ENCODE data around the gene ATXN7L3.

ATXN7L3 gene

DNA sequence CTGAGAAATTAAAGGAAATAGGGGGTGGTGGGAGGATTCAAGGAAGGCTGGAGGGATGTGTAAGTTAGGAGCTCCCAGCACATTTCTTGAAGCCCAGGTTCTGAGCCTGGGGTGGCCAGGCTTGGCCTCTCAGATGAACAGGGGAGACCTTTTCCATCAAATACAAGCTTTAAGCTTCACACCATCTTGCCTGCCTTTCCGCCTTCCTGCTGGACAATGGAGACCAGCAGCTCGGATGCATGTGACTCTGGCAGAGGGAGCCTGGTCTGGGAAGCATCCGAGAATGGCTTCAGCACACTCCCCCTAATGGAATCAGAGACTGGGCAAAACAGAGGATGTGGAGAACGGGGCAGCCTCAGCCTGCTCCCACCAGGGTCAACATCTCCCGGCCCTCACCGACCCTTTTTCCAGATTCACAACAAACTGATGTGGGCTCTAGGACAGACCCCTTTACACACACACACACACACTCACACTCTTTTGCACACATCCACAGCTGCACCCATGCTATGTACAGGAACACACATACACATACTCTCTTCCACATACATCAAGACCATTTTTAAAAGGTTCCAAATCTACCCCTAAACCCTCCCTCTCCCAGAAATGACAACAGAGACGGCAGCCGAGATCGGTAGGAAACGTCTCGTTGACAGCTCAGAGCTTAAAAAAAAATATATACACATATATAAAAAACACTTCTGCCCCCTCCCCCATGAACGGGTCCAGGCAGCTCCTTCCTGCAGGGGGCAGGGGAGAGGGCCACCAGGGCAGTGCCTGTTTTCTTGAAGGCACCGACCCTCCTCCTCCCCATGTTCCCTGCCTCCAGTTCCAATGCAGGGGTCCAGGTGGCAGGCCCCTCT, 6.5 kb upstream of the ATXN7L3 start:
- peak; percentile 48 for TF ChIP-seq CTCF (conservative IDR thresholded peaks at IDR 0.05; ENCODE audit: low read depth, low read length)
- no peak overlapping the region for H3K4me3 ChIP-seq (ENCODE audit: low read length)
- no peak for DNase-seq (ENCODE audit: low read depth)

DNA sequence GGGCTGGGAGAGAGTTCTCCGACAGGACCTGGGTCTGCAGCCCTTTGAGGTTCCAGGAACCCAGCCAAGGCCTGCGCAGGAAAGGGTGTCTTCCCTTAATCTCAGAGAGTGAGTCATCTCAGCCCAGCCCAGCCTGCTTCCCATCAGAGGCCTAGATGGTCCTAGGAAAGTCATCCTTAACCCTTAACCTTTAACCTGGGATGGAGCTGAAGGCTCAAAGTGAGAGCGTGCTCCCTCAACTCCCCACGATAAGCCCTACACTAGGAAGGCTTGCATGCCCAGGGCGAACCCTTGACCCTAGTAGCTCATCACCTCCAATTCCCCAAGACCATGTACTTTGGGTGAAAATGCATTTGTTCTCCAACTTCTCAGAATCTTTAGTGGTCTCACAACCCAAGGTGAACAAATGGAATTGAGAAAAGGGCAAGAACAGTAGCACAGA, 4.8 kb upstream of the ATXN7L3 start:
- DNase-seq (ENCODE audit: low read depth) = no peak
- no peak for TF ChIP-seq CTCF (conservative IDR thresholded peaks at IDR 0.05; ENCODE audit: low read depth, low read length)
- no peak overlapping the region for H3K4me3 ChIP-seq (ENCODE audit: low read length)

DNA sequence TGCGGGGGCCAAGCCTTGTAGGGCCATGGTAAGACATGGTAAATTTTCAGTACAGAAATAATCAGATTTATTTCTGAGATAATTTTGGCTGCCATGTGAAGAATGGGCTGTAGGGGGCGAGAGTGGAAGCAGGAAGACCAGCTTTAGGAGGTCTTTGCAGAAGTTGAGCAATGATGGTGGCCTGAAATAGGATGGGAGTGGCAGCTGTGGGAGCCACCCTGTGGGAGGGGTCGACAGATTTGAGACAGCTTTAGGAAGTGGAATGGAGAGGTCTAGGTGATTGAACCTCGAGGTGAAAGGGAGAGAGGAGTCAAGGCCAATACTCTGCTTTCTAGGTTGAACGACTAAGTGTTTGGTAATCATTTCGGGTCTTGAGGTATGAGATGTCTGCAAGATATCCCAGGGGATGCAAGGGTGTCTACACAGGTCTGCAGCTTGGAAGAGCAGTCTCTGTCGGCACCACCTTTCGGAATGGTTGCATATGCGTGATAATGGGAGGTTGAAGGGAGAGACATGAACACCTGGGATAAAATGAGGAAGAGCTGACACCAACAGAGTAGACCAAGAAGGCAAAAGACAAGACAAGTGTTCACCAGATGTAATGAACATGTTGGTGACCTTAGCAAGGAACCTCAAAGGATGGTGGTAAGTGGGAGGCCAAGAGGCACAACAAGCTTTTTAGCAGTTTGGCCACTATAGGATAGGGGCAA, 4.2 kb upstream of the ATXN7L3 start:
- H3K4me3 ChIP-seq (ENCODE audit: low read length) = no peak overlapping the region

DNA sequence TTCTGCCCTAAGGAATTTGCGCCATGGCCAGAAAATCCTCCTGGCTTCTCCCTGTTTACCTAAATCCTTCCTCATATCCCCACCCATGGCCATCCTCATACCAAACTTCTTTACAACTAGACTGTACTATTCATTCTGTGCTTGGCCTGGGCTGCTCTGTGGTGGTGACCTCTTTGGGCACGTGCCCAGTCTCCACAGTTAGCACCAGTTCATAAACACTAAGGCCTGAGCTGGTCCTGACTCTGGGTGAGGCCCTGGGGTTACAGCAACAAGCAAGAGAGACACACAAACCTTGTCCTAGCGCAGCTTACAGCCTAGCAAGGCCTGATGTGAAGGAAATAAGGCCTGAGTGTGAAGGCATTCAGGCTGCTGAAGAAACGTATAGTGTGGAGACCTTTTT, 3.1 kb upstream of the ATXN7L3 start:
- no peak overlapping the region for H3K4me3 ChIP-seq (ENCODE audit: low read length)
- no peak for DNase-seq (ENCODE audit: low read depth)
- TF ChIP-seq CTCF (conservative IDR thresholded peaks at IDR 0.05; ENCODE audit: low read depth, low read length) = no peak

More for the DNA sequence above, 4.2 kb upstream of the ATXN7L3 start:
- no peak for DNase-seq (ENCODE audit: low read depth)
- TF ChIP-seq CTCF (conservative IDR thresholded peaks at IDR 0.05; ENCODE audit: low read depth, low read length) = peak; percentile 90

GRCh38 chr17:44200478-44201155, 933 bp upstream of the ATXN7L3 start:
- no peak for DNase-seq (ENCODE audit: low read depth)

More at GRCh38 chr17:44200478-44201155, 933 bp upstream of the ATXN7L3 start:
- no peak for TF ChIP-seq CTCF (conservative IDR thresholded peaks at IDR 0.05; ENCODE audit: low read depth, low read length)
- H3K4me3 ChIP-seq (ENCODE audit: low read length) = peak overlapping the region; percentile 75
